GM23338 (cell line): ENCODE results near the gene PPP2R1B. TPM values are rescaled to one million over a fixed set of nuclear protein-coding genes. Genes with fewer than 3 reads are reported as not detected.
A peak's percentile ranks its signal among the peaks of the same experiment; 100 is the strongest.

ENCODE experiments used
- ATAC-seq: fragments of 200-7000 bp; cut with Tn5 transposase; 3 replicates; pipeline ENCODE4 v1.9.1; 2020
- DNase-seq: peaks from one replicate; pipeline ENCODE4 v3.0.0-alpha.2; 2015; ENCODE audit warnings: low spot score
- H2AFZ ChIP-seq: fragments of 200-600 bp; sonication (generic); 2 replicates; pipeline ENCODE4 v1.8.0; 2016; ENCODE audit warnings: antibody characterized with exemption, mild to moderate bottlenecking, moderate library complexity
- H3F3A ChIP-seq: fragments of 200-600 bp; sonication (generic); replicated peaks from 2 replicates; pipeline ENCODE4 v1.8.0; 2017; ENCODE audit warnings: antibody characterized with exemption, mixed run types, low read depth
- H3K27ac ChIP-seq: fragments of 200-600 bp; sonication (generic); 2 replicates; pipeline ENCODE4 v1.6.1; 2016; ENCODE audit warnings: low read depth
- H3K27me3 ChIP-seq: fragments of 200-600 bp; sonication (generic); 2 replicates; pipeline ENCODE4 v1.8.0; 2016; ENCODE audit warnings: mild to moderate bottlenecking, mixed run types, moderate library complexity; ENCODE audit not compliant: insufficient read depth
- H3K36me3 ChIP-seq: fragments of 200-600 bp; sonication (generic); 2 replicates; pipeline ENCODE4 v1.8.0; 2016; ENCODE audit warnings: mild to moderate bottlenecking; ENCODE audit not compliant: insufficient read depth
- H3K4me1 ChIP-seq: fragments of 200-600 bp; sonication (generic); 2 replicates; pipeline ENCODE4 v1.8.0; 2016; ENCODE audit warnings: mild to moderate bottlenecking, moderate library complexity; ENCODE audit not compliant: insufficient read depth
- H3K4me2 ChIP-seq: fragments of 200-600 bp; sonication (generic); 2 replicates; pipeline ENCODE4 v1.7.1; 2017; ENCODE audit warnings: mixed run types
- H3K4me3 ChIP-seq: fragments of 200-600 bp; sonication (generic); 2 replicates; pipeline ENCODE4 v1.6.1; 2016; ENCODE audit warnings: mixed run types
- H3K79me2 ChIP-seq: fragments of 200-600 bp; sonication (generic); replicated peaks from 2 replicates; pipeline ENCODE4 v1.8.0; 2017; ENCODE audit warnings: mild to moderate bottlenecking; ENCODE audit not compliant: insufficient read depth
- H3K9me2 ChIP-seq: fragments of 200-600 bp; sonication (generic); 2 replicates; pipeline ENCODE4 v1.8.0; 2017; ENCODE audit not compliant: insufficient read depth
- H4K20me1 ChIP-seq: fragments of 200-600 bp; sonication (generic); replicated peaks from 2 replicates; pipeline ENCODE4 v1.8.0; 2017; ENCODE audit warnings: mild to moderate bottlenecking; ENCODE audit not compliant: insufficient read depth
- H3K27ac Mint-ChIP-seq: 2 replicates; pipeline ENCODE4 v1.8.0; 2020; ENCODE audit warnings: inconsistent platforms, mild to moderate bottlenecking, moderate library complexity, mixed read lengths
- H3K27me3 Mint-ChIP-seq: 3 replicates; pipeline ENCODE4 v1.8.0; 2022; ENCODE audit warnings: low read depth, mild to moderate bottlenecking, moderate library complexity, mixed read lengths, inconsistent platforms; ENCODE audit not compliant: insufficient read depth, poor library complexity
- H3K36me3 Mint-ChIP-seq: 3 replicates; pipeline ENCODE4 v1.8.0; 2021; ENCODE audit warnings: low read depth, mild to moderate bottlenecking, inconsistent platforms, moderate library complexity, mixed read lengths
- H3K4me1 Mint-ChIP-seq: 3 replicates; pipeline ENCODE4 v1.8.0; 2020; ENCODE audit warnings: mild to moderate bottlenecking, inconsistent platforms, mixed read lengths
- H3K4me3 Mint-ChIP-seq: 3 replicates; pipeline ENCODE4 v1.8.0; 2021; ENCODE audit warnings: moderate library complexity, mild to moderate bottlenecking, inconsistent platforms, mixed read lengths
- H3K9me3 Mint-ChIP-seq: 3 replicates; pipeline ENCODE4 v1.8.0; 2020; ENCODE audit warnings: moderate library complexity, mild to moderate bottlenecking, inconsistent platforms, mixed read lengths
- CREB1 ChIP-seq: fragments of 250-450 bp; sonication (Bioruptor Pico); IDR thresholded peaks from 2 replicates; pipeline ENCODE4 v1.5.0; 2020; ENCODE audit warnings: low read depth, mild to moderate bottlenecking, moderate library complexity
- ETS1 ChIP-seq: IDR thresholded peaks from 2 replicates; pipeline ENCODE4 v1.6.1; 2016; ENCODE audit warnings: antibody characterized with exemption
- EZH2 ChIP-seq: fragments of 200-600 bp; sonication (generic); IDR thresholded peaks from one replicate; pipeline ENCODE4 v1.8.0; 2017; ENCODE audit warnings: antibody characterized with exemption, mild to moderate bottlenecking, low read depth; ENCODE audit not compliant: unreplicated experiment
- NANOG ChIP-seq: IDR thresholded peaks from 2 replicates; pipeline ENCODE4 v1.6.1; 2016; ENCODE audit warnings: antibody characterized with exemption, borderline replicate concordance
- POLR2AphosphoS5 ChIP-seq: IDR thresholded peaks from 2 replicates; pipeline ENCODE4 v1.6.1; 2016; ENCODE audit warnings: antibody characterized with exemption, low read depth
- REST ChIP-seq: IDR thresholded peaks from one replicate; pipeline ENCODE4 v1.6.1; 2018; ENCODE audit warnings: antibody characterized with exemption; ENCODE audit not compliant: unreplicated experiment
- STAT1 ChIP-seq: IDR thresholded peaks from one replicate; pipeline ENCODE4 v1.6.1; 2016; ENCODE audit warnings: antibody characterized with exemption; ENCODE audit not compliant: unreplicated experiment
- ZNF114 ChIP-seq: fragments of 250-450 bp; sonication (Bioruptor Pico); IDR thresholded peaks from 2 replicates; pipeline ENCODE4 v1.5.0; 2020; ENCODE audit warnings: mild to moderate bottlenecking, moderate library complexity
- ZNF331 ChIP-seq: fragments of 250-450 bp; sonication (Bioruptor Pico); IDR thresholded peaks from 2 replicates; pipeline ENCODE4 v1.5.0; 2020; ENCODE audit warnings: low read depth, mild to moderate bottlenecking, moderate library complexity
- ZNF462 ChIP-seq: fragments of 250-450 bp; sonication (Bioruptor Pico); IDR thresholded peaks from 2 replicates; pipeline ENCODE4 v1.5.0; 2020; ENCODE audit warnings: mild to moderate bottlenecking, moderate library complexity
- polyA plus RNA-seq: library from polyadenylated mRNA; unstranded; fragments of >200 nt; fragmentation: Nextera tagmentation; extraction: Ambion mirVana; gene quantifications from 2 replicates; pipeline ENCODE4 v1.2.1, GENCODE V29; 2016
- total RNA-seq: library from RNA; depleted of rRNA; stranded (reverse); fragments of >200 nt; shearing (Covaris generic); gene quantifications from 2 replicates; pipeline ENCODE4 v1.2.3, GENCODE V29; 2014

Gene PPP2R1B
- total and polyA plus RNA-seq, 2 experiments from 2014 or later = 18.5 to 82.0 TPM

- TF ChIP-seq REST = no peak
- no peak for TF ChIP-seq NANOG
- TF ChIP-seq ZNF331 (CRISPR knock-in tag) = no peak
- no peak for TF ChIP-seq CREB1 (CRISPR knock-in tag)
- TF ChIP-seq POLR2AphosphoS5 = no peak
Observed at GRCh38 chr11:111770581-111771134, 4.5 kb upstream of the PPP2R1B start (continued).

GRCh38 chr11:111766834-111767142 is 599 bp upstream of the PPP2R1B start:
- H3K4me3 Mint-ChIP-seq = peak overlapping the region; percentile 100
- Histone ChIP-seq H3K4me3 (peak overlapping the region; percentile 95), H3F3A (peaks cover 12% of the 10 kb centered on the region; the same call in 1 of the 2 replicates), H3K9me2 (no peaks in the 10 kb centered on the region), H3K79me2 (peaks cover 41% of the 10 kb centered on the region), H4K20me1 (peaks cover 18% of the 10 kb centered on the region), H3K4me1 (peaks cover 46% of the 10 kb centered on the region), H3K27me3 (no peaks in the 10 kb centered on the region), H2AFZ (peak overlapping the region; percentile 64), H3K36me3 (peaks cover 26% of the 10 kb centered on the region), H3K27ac (peak overlapping the region; percentile 91), H3K4me2 (peak overlapping the region; percentile 75)
- ATAC-seq (no peak), DNase-seq (no peak)
- no peak for TF ChIP-seq STAT1
- TF ChIP-seq ETS1 = no peak
- TF ChIP-seq ZNF462 (CRISPR knock-in tag) = no peak
- no peak for TF ChIP-seq ZNF331 (CRISPR knock-in tag)
- TF ChIP-seq REST = no peak
- no peak for TF ChIP-seq POLR2AphosphoS5
- no peak for TF ChIP-seq EZH2
- TF ChIP-seq ZNF114 (CRISPR knock-in tag) = no peak
- peak overlapping the region; percentile 99 for H3K27ac Mint-ChIP-seq
- H3K4me1 Mint-ChIP-seq = peaks cover 52% of the 10 kb centered on the region
- H3K9me3 Mint-ChIP-seq = no peaks in the 10 kb centered on the region
- H3K36me3 Mint-ChIP-seq = peaks cover 36% of the 10 kb centered on the region
- peaks cover 7% of the 10 kb centered on the region for H3K27me3 Mint-ChIP-seq
